GM12873 (cell line): Measurements from ENCODE around the gene BPGM.

ENCODE experiments used
- TF ChIP-seq, protein P1 (sequence below): IDR thresholded peaks from 2 replicates; pipeline ENCODE4 v1.5.1; 2012; ENCODE audit warnings: low read depth, mild to moderate bottlenecking, moderate library complexity, low read length, control low read depth; ENCODE audit not compliant: insufficient read depth; ENCODE audit errors: missing control alignments

Gene BPGM

GRCh38 chr7:134705716-134706115, 59.1 kb downstream of the BPGM start:
- TF ChIP-seq, protein P1, sequence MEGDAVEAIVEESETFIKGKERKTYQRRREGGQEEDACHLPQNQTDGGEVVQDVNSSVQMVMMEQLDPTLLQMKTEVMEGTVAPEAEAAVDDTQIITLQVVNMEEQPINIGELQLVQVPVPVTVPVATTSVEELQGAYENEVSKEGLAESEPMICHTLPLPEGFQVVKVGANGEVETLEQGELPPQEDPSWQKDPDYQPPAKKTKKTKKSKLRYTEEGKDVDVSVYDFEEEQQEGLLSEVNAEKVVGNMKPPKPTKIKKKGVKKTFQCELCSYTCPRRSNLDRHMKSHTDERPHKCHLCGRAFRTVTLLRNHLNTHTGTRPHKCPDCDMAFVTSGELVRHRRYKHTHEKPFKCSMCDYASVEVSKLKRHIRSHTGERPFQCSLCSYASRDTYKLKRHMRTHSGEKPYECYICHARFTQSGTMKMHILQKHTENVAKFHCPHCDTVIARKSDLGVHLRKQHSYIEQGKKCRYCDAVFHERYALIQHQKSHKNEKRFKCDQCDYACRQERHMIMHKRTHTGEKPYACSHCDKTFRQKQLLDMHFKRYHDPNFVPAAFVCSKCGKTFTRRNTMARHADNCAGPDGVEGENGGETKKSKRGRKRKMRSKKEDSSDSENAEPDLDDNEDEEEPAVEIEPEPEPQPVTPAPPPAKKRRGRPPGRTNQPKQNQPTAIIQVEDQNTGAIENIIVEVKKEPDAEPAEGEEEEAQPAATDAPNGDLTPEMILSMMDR: no peak

GRCh38 chr7:134706468-134706867, 59.8 kb downstream of the BPGM start:
- TF ChIP-seq, protein P1: no peak

- TF ChIP-seq, protein P1: no peak
Measured at GRCh38 chr7:134707663-134708378, 61.2 kb downstream of the BPGM start.

DNA sequence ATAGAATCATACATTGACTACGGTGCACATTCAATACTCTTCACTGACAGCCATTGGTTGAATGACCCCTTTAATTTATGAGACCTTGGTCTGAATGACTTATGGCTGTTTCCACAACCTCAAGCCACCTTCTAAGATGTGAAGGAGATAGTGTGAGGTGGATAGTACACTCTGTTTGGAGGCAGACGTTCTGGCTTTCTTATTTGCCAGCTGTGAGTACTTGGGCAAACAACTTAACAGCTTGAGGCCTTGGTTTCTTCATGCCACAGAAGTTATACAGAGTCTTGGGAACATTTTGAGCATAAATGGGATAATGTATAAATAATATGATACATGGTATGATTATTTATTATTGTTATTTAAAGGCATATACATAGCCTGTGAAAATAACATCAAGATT, 62.0 kb downstream of the BPGM start:
- TF ChIP-seq, protein P1: no peak

- TF ChIP-seq, protein P1: no peak
Measured at GRCh38 chr7:134709197-134709596, 62.5 kb downstream of the BPGM start.

DNA sequence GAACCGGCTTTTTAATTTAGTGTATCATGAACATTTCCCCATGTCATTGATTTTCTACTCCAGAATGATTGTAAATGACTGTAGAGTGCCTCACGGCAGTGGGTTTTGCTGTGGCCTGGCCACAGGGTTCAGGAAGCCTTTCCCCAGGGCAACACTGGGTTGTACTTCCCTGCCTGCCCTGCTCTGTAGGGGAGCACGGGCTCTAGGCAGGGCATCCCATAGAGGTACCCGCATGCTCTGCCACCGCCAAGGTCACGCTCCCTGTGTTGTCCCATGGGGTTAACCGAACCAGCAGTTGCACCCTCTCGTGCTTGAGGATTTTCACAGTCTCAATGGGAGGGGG, 63.8 kb downstream of the BPGM start:
- TF ChIP-seq, protein P1: no peak

GRCh38 chr7:134710854-134711624, 64.4 kb downstream of the BPGM start:
- TF ChIP-seq, protein P1: no peak
